Fibroblast of pulmonary artery (primary cell): ENCODE data around the gene CLCN2.

Experiments
- DNase-seq: peaks from one replicate; pipeline ENCODE4 v3.0.0-alpha.2; 2010; ENCODE audit warnings: low read depth
- H3K4me3 ChIP-seq: replicated peaks from 2 replicates; pipeline ENCODE4 v1.5.1; 2011; ENCODE audit warnings: low read depth, mild to moderate bottlenecking, control low read depth, low read length, moderate library complexity
- CTCF ChIP-seq: IDR thresholded peaks from 2 replicates; pipeline ENCODE4 v1.5.1; 2011; ENCODE audit warnings: mild to moderate bottlenecking, control low read depth, low read length, inconsistent platforms; ENCODE audit errors: missing control alignments

The CLCN2 gene

GRCh38 chr3:184322731-184323487 lies 38.5 kb downstream of the CLCN2 start:
- no peak for TF ChIP-seq CTCF
- no peak for DNase-seq
- no peak overlapping the region for H3K4me3 ChIP-seq

- TF ChIP-seq CTCF, result no peak
- no peak for DNase-seq
- no peak overlapping the region for H3K4me3 ChIP-seq
Measured at GRCh38 chr3:184321666-184322065, 39.7 kb downstream of the CLCN2 start.

- peak; percentile 96 for DNase-seq
- peak overlapping the region; percentile 34 for H3K4me3 ChIP-seq
- TF ChIP-seq CTCF, result no peak
Measured at GRCh38 chr3:184320104-184320445, 41.3 kb downstream of the CLCN2 start.

GRCh38 chr3:184317201-184317600 lies 44.2 kb downstream of the CLCN2 start:
- no peak for TF ChIP-seq CTCF
- H3K4me3 ChIP-seq, result peak overlapping the region; percentile 92
- DNase-seq, result no peak

- peak overlapping the region; percentile 92 for H3K4me3 ChIP-seq
- no peak for TF ChIP-seq CTCF
- DNase-seq, result no peak
Measured at GRCh38 chr3:184316792-184317191, 44.6 kb downstream of the CLCN2 start.

GRCh38 chr3:184315871-184316661 lies 45.3 kb downstream of the CLCN2 start:
- H3K4me3 ChIP-seq, result peak overlapping the region; percentile 92
- peak; percentile 34 for DNase-seq
- no peak for TF ChIP-seq CTCF
